Measurements from ENCODE around the gene PDE6H.

PDE6H gene

GRCh38 chr12:14979468-14979867 lies 6.6 kb downstream of the PDE6H start:
- DNase-seq (ENCODE audit: low read depth), result no peak
- no peak for TF ChIP-seq CTCF (IDR thresholded peaks at IDR 0.05; ENCODE audit: low read depth, low read length, missing control alignments)
- H3K4me3 ChIP-seq (ENCODE audit: low read depth, low read length), result no peak overlapping the region

GRCh38 chr12:14981049-14981448 lies 8.2 kb downstream of the PDE6H start:
- DNase-seq (ENCODE audit: low read depth), result no peak
- H3K4me3 ChIP-seq (ENCODE audit: low read depth, low read length), result no peak overlapping the region
- TF ChIP-seq CTCF (IDR thresholded peaks at IDR 0.05; ENCODE audit: low read depth, low read length, missing control alignments), result no peak

DNA sequence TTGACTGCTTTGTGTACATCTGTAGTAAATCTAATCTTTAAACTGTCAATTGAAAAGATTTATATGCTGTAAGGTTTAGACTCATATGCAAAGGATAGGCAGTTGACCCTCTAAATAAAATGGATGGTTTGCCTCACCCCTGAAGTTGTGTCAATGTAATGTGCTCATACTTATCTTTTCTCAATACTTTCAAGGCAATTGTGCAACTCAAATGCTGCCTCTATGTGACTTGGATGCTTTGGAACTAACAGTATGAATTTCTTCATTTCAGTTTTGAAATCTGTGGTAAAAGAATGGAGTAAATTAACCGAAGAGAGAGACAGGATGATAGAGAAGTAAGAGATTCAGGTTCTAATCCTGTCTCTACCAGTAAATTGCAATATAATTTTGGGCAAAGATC lies 9.7 kb downstream of the PDE6H start:
- no peak for DNase-seq (ENCODE audit: low read depth)
- no peak for TF ChIP-seq CTCF (IDR thresholded peaks at IDR 0.05; ENCODE audit: low read depth, low read length, missing control alignments)
- H3K4me3 ChIP-seq (ENCODE audit: low read depth, low read length), result no peak overlapping the region

- DNase-seq (ENCODE audit: low read depth), result no peak
- no peak overlapping the region for H3K4me3 ChIP-seq (ENCODE audit: low read depth, low read length)
- no peak for TF ChIP-seq CTCF (IDR thresholded peaks at IDR 0.05; ENCODE audit: low read depth, low read length, missing control alignments)
These were observed 10.1 kb downstream of the PDE6H start for GRCh38 chr12:14982991-14983390.

GRCh38 chr12:14984036-14984435 lies 11.2 kb downstream of the PDE6H start:
- no peak for TF ChIP-seq CTCF (IDR thresholded peaks at IDR 0.05; ENCODE audit: low read depth, low read length, missing control alignments)
- DNase-seq (ENCODE audit: low read depth), result no peak
- H3K4me3 ChIP-seq (ENCODE audit: low read depth, low read length), result no peak overlapping the region

GRCh38 chr12:14984766-14985285 lies 12.0 kb downstream of the PDE6H start:
- no peak for TF ChIP-seq CTCF (IDR thresholded peaks at IDR 0.05; ENCODE audit: low read depth, low read length, missing control alignments)
- H3K4me3 ChIP-seq (ENCODE audit: low read depth, low read length), result no peak overlapping the region

DNA sequence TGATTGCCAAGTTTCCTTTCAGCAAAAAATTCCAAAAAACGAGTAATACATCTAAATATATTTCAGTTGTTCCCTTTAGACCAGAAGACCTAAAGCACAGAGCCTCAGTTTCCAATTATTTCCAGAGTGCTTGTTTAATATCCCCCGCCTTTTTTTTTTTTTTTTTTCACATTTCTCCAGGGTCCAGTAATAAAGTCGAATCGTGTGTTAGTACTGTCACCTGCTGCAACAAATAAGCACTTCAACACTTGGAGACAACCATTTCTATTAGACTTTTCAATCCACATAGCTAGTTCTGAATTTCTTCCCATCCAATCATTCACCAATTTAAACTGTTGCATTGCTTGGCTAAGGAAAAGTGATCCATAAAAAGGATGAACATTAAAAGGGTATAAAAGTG lies 13.6 kb downstream of the PDE6H start:
- no peak for DNase-seq (ENCODE audit: low read depth)
- TF ChIP-seq CTCF (IDR thresholded peaks at IDR 0.05; ENCODE audit: low read depth, low read length, missing control alignments), result no peak
- H3K4me3 ChIP-seq (ENCODE audit: low read depth, low read length), result no peak overlapping the region

More at GRCh38 chr12:14984766-14985285, 12.0 kb downstream of the PDE6H start:
- no peak for DNase-seq (ENCODE audit: low read depth)
